Colonic mucosa (tissue), 4 donors: Measurements from ENCODE around the gene PDE2A. TPM values are rescaled to one million over a fixed set of nuclear protein-coding genes. Genes with fewer than 3 reads are reported as not detected.

Experiments
- DNase-seq: peaks from one replicate; pipeline ENCODE4 v3.0.0-alpha.2; 2020
- H3K27ac ChIP-seq: fragments of 200-600 bp; one replicate; pipeline ENCODE4 v1.8.0; 2021
- H3K27me3 ChIP-seq: fragments of 200-600 bp; one replicate; pipeline ENCODE4 v1.8.0; 2021
- H3K36me3 ChIP-seq: fragments of 200-600 bp; one replicate; pipeline ENCODE4 v1.8.0; 2021
- H3K4me1 ChIP-seq: fragments of 200-600 bp; one replicate; pipeline ENCODE4 v1.8.0; 2021; ENCODE audit warnings: mild to moderate bottlenecking
- H3K4me3 ChIP-seq: fragments of 200-600 bp; one replicate; pipeline ENCODE4 v1.8.0; 2021
- H3K9ac ChIP-seq, 2 donors: one replicate each; pipeline ENCODE4 v1.7.0; 2013; ENCODE audit warnings: control low read depth in 2 of 2, low read depth in 2 of 2, low read length in 2 of 2
- H3K9me3 ChIP-seq: fragments of 200-600 bp; one replicate; pipeline ENCODE4 v1.8.0; 2021
- CTCF ChIP-seq: fragments of 200-600 bp; IDR thresholded peaks from one replicate; pipeline ENCODE4 v1.8.0; 2022; ENCODE audit warnings: antibody characterized with exemption, mild to moderate bottlenecking
- intact Hi-C: fragments of 100-400 bp; cut with DNase I; formaldehyde crosslinking; loops from one replicate; pipeline ENCODE4 v1.14.1; 2022
- total RNA-seq, 2 donors: library from RNA; stranded (reverse); fragmentation: NEBNext Ultra II Directional in 1 of 2; extraction: Animal tissue kit (Norgen Biotek cat#: 25700) in 1 of 2; gene quantifications; one replicate each; pipeline ENCODE4 v1.2.1, GENCODE V29; 2021
- donor health status: healthy.
- donor health status: DM: no; HTN: no; CAD: no.
- donor health status: DM: no; HTN: no; CAD: no.

The PDE2A gene
- total RNA-seq, 2 donors from 2014 or later, result 5.6 to 8.9 TPM

GRCh38 chr11:72648384-72649136 is 25.7 kb downstream of the PDE2A start:
- H3K36me3 ChIP-seq, result no peaks in the 10 kb centered on the region
- no peaks in the 10 kb centered on the region for H3K9me3 ChIP-seq
- no peak overlapping the region for H3K27ac ChIP-seq
- H3K4me1 ChIP-seq, result no peaks in the 10 kb centered on the region
- intact Hi-C loops, result no loop called here
- no peak overlapping the region for H3K4me3 ChIP-seq
- no peak for TF ChIP-seq CTCF
- H3K27me3 ChIP-seq, result no peaks in the 10 kb centered on the region
- no peak overlapping the region for H3K9ac ChIP-seq
- DNase-seq, result no peak

- Histone ChIP-seq H3K9me3 (no peaks in the 10 kb centered on the region), H3K4me3 (no peak overlapping the region), H3K9ac (no peak overlapping the region), H3K4me1 (peaks cover 2% of the 10 kb centered on the region), H3K27ac (no peak overlapping the region), H3K36me3 (no peaks in the 10 kb centered on the region), H3K27me3 (no peaks in the 10 kb centered on the region)
- no peak for DNase-seq
- intact Hi-C loops, result no loop called here
- TF ChIP-seq CTCF, result no peak
Measured at GRCh38 chr11:72647882-72648281, 26.3 kb downstream of the PDE2A start.

- H3K27me3 ChIP-seq, result peaks cover 5% of the 10 kb centered on the region
- no peak overlapping the region for H3K27ac ChIP-seq
- H3K9me3 ChIP-seq, result no peaks in the 10 kb centered on the region
- intact Hi-C loops, result no loop called here
- H3K9ac ChIP-seq, result no peak overlapping the region
- no peak overlapping the region for H3K4me3 ChIP-seq
- H3K4me1 ChIP-seq, result peaks cover 10% of the 10 kb centered on the region
- no peaks in the 10 kb centered on the region for H3K36me3 ChIP-seq
- no peak for TF ChIP-seq CTCF
- DNase-seq, result no peak
Measured at GRCh38 chr11:72646472-72646871, 27.8 kb downstream of the PDE2A start.

- Histone ChIP-seq H3K9me3 (no peaks in the 10 kb centered on the region), H3K4me1 (peaks cover 10% of the 10 kb centered on the region), H3K27ac (no peak overlapping the region), H3K27me3 (peaks cover 9% of the 10 kb centered on the region), H3K36me3 (no peaks in the 10 kb centered on the region), H3K9ac (no peak overlapping the region), H3K4me3 (no peak overlapping the region)
- no peak for DNase-seq
- no peak for TF ChIP-seq CTCF
- intact Hi-C loops, result no loop called here
Measured at GRCh38 chr11:72646024-72646423, 28.2 kb downstream of the PDE2A start.

- Histone ChIP-seq H3K9me3 (no peaks in the 10 kb centered on the region), H3K4me3 (no peak overlapping the region), H3K36me3 (no peaks in the 10 kb centered on the region), H3K4me1 (peaks cover 10% of the 10 kb centered on the region), H3K27ac (no peak overlapping the region), H3K9ac (no peak overlapping the region), H3K27me3 (peaks cover 10% of the 10 kb centered on the region)
- no peak for DNase-seq
- intact Hi-C loops, result loop anchor here (2.0 to 5.0 kb wide), 2 partner anchors 57 to 171 kb away; no protein-coding TSS in a partner anchor
- TF ChIP-seq CTCF, result no peak
Measured at GRCh38 chr11:72643547-72643946, 30.7 kb downstream of the PDE2A start.
